Caco-2 (cell line): ENCODE data around the gene GNPAT. TPM values are rescaled to one million over a fixed set of nuclear protein-coding genes. Genes with fewer than 3 reads are reported as not detected.

Experiments
- Bru-seq: library from RNA; stranded (reverse); fragments of 400-500 nt; gene quantifications from one replicate; lab custom pipeline; 2021; lab: Mats Ljungman, UMichigan
- BruChase-seq, 2 experiments: library from RNA; stranded (reverse); fragments of 400-500 nt; gene quantifications; one replicate each; lab custom pipeline; 2021; lab: Mats Ljungman, UMichigan
- BruUV-seq: library from RNA; stranded (reverse); fragments of 400-500 nt; replicated peaks from 2 replicates; lab custom pipeline; 2021; lab: Mats Ljungman, UMichigan
- CTCF ChIA-PET: fragments of 300-600 bp; sonication (Branson Sonifier 250); formaldehyde crosslinking; loops from one replicate; lab custom pipeline; 2022; ENCODE audit warnings: antibody characterized with exemption; lab: Charles Lee
- POLR2A ChIA-PET: fragments of 300-600 bp; sonication (Branson Sonifier 250); formaldehyde crosslinking; loops from one replicate; lab custom pipeline; 2022; ENCODE audit warnings: antibody characterized with exemption; lab: Charles Lee
- DNase-seq, 2 experiments: peaks; one replicate each; pipeline versions ENCODE4 v3.0.0 to v3.0.0-alpha.2; 2020 to 2022
- H3K27me3 ChIP-seq: replicated peaks from 2 replicates; pipeline ENCODE4 v1.6.0; 2011; ENCODE audit warnings: low read length; ENCODE audit not compliant: control insufficient read depth, insufficient read depth
- H3K36me3 ChIP-seq: 2 replicates; pipeline ENCODE4 v1.5.1; 2011; ENCODE audit warnings: low read length; ENCODE audit not compliant: control insufficient read depth, insufficient read depth
- H3K4me1 ChIP-seq: fragments of 250-450 bp; sonication (Bioruptor Pico); 2 replicates; pipeline ENCODE4 v1.5.1; 2020; ENCODE audit warnings: mild to moderate bottlenecking
- H3K4me3 ChIP-seq: 2 replicates; pipeline ENCODE4 v1.5.1; 2011; ENCODE audit warnings: low read depth, mild to moderate bottlenecking, control low read depth, low read length
- H3K9me3 ChIP-seq: fragments of 250-450 bp; sonication (Bioruptor Pico); 2 replicates; pipeline ENCODE4 v1.5.1; 2020; ENCODE audit warnings: mild to moderate bottlenecking, moderate library complexity
- H3K27ac Mint-ChIP-seq: one replicate; pipeline ENCODE4 v1.8.0; 2022; ENCODE audit warnings: mixed read lengths; ENCODE audit not compliant: unreplicated experiment
- H3K27me3 Mint-ChIP-seq: one replicate; pipeline ENCODE4 v1.8.0; 2022; ENCODE audit warnings: mixed read lengths; ENCODE audit not compliant: insufficient read depth, unreplicated experiment
- H3K36me3 Mint-ChIP-seq: one replicate; pipeline ENCODE4 v1.8.0; 2022; ENCODE audit warnings: mild to moderate bottlenecking, mixed read lengths; ENCODE audit not compliant: insufficient read depth, unreplicated experiment
- H3K4me1 Mint-ChIP-seq: one replicate; pipeline ENCODE4 v1.8.0; 2022; ENCODE audit warnings: low read depth, mixed read lengths; ENCODE audit not compliant: unreplicated experiment
- H3K4me3 Mint-ChIP-seq: one replicate; pipeline ENCODE4 v1.8.0; 2022; ENCODE audit warnings: mild to moderate bottlenecking, moderate library complexity, mixed read lengths; ENCODE audit not compliant: unreplicated experiment
- H3K9me3 Mint-ChIP-seq: one replicate; pipeline ENCODE4 v1.8.0; 2022; ENCODE audit warnings: mixed read lengths; ENCODE audit not compliant: unreplicated experiment
- intact Hi-C: fragments of 100-400 bp; cut with micrococcal nuclease; formaldehyde crosslinking; loops from one replicate; pipeline ENCODE4 v1.10.0; 2022; ENCODE audit not compliant: unreplicated experiment
- long read RNA-seq: library from polyadenylated mRNA; stranded (forward); transcript quantifications from one replicate; pipeline ENCODE4 v2.0.0, GENCODE V29; 2022
- total RNA-seq: library from RNA; stranded (reverse); gene quantifications from 2 replicates; pipeline ENCODE4 v1.2.3, GENCODE V29; 2022
- TF ChIP-seq, protein P1 (sequence below), 2 experiments: fragments of 200-600 bp in 1 of 2; IDR thresholded peaks; 1 replicate in 1 of 2; 2 replicates in 1 of 2; pipeline versions ENCODE4 v1.5.1 to v1.8.0; 2011 to 2022; ENCODE audit warnings: antibody characterized with exemption in 1 of 2, control low read depth in 1 of 2, inconsistent platforms in 1 of 2, low read depth in 1 of 2, low read length in 1 of 2, mild to moderate bottlenecking in 1 of 2, moderate library complexity in 1 of 2; ENCODE audit not compliant: insufficient read depth in 1 of 2, severe bottlenecking in 1 of 2, unreplicated experiment in 1 of 2

The GNPAT gene
- total RNA-seq, result 64.4 and 72.8 TPM in 2 replicates
- percentile 95 among the genes with signal in this experiment for Bru-seq, nascent RNA
- percentile 94 among the genes with signal in this experiment for BruChase-seq, experiment 1, labeled RNA remaining after a 2-hour chase
- percentile 93 among the genes with signal in this experiment for BruChase-seq, experiment 2, labeled RNA remaining after a 6-hour chase
- long read RNA-seq, transcript GNPAT-201 (16 exons, 2,643 nt), result major isoform, 122 of 155 reads
- long read RNA-seq, partial matches to known transcripts, result 5 of 155 reads
- long read RNA-seq, other reads (novel, unspliced or antisense), result 26 of 155 reads

DNA sequence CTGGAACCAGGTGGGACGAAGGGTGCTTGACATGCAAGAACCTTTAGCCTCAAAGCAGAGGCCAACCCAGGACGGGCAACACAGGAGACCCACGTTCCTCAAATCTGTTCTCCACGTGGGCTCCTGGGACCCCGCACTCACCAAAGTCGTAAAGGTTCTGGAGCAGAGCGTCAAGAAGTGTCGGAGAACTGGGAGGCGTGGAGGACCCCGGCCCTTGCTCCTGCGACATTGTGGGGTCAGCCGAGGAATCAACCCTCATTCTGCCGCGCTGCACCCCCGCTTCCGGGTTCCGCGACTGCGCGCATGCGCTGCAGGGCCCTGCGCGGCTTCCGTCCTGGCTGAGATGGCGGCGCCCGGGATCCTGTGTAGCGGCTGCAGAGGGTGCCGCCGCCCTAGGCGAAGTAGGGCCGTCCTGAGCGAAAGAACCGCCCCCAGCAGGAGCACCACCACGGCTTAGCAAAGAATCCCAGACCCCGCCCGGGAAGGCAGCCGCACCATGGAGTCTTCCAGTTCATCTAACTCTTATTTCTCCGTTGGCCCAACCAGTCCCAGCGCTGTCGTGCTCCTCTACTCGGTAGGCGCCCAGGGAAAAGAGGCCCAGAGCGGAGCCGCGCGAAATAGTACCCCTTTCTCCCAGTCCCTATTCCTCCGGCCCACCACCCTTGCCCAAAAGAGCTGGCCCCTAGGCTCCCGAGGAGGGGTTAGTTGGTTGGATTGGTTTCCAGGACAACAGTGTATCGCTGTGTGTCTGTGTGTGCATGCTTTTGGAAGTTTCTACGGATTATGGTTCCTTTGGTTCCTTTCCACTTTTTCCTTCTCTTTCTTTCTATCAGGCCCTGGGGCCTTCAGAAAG is at the start of gene GNPAT:
GNPAT (plus strand) TSS at position 330 of the 853 bp plus-strand sequence; CDS start at position 497, 167 bp downstream.
- H3K36me3 ChIP-seq, result no peaks in the 10 kb centered on the region; the same call in 1 of the 2 replicates
- intact Hi-C loops, result no loop called here
- peak; percentile 90 to 93 for DNase-seq
- Mint-ChIP-seq H3K4me3 (peak within 1 kb of the TSS; percentile 93), H3K9me3 (no peaks in the 10 kb centered on the region), H3K27me3 (no peaks in the 10 kb centered on the region), H3K36me3 (peaks cover 66% of the 10 kb centered on the region), H3K27ac (peak within 1 kb of the TSS; percentile 94), H3K4me1 (peaks cover 48% of the 10 kb centered on the region)
- CTCF ChIA-PET, result interaction anchor here (0.7 kb wide), 1 partner anchor 22 kb away, joined by 3 read pairs; no protein-coding TSS in a partner anchor
- no peaks in the 10 kb centered on the region for H3K27me3 ChIP-seq
- H3K4me1 ChIP-seq, result peaks cover 33% of the 10 kb centered on the region
- no peaks in the 10 kb centered on the region for H3K9me3 ChIP-seq
- BruUV-seq, result TSS peak; percentile 51
- POLR2A ChIA-PET, result interaction anchor here (0.8 to 1.6 kb wide), 3 partner anchors 8 to 97 kb away, joined by 3 to 5 read pairs (median 4); partner anchors contain the start of genes EXOC8 and SPRTN
- TF ChIP-seq, protein P1, sequence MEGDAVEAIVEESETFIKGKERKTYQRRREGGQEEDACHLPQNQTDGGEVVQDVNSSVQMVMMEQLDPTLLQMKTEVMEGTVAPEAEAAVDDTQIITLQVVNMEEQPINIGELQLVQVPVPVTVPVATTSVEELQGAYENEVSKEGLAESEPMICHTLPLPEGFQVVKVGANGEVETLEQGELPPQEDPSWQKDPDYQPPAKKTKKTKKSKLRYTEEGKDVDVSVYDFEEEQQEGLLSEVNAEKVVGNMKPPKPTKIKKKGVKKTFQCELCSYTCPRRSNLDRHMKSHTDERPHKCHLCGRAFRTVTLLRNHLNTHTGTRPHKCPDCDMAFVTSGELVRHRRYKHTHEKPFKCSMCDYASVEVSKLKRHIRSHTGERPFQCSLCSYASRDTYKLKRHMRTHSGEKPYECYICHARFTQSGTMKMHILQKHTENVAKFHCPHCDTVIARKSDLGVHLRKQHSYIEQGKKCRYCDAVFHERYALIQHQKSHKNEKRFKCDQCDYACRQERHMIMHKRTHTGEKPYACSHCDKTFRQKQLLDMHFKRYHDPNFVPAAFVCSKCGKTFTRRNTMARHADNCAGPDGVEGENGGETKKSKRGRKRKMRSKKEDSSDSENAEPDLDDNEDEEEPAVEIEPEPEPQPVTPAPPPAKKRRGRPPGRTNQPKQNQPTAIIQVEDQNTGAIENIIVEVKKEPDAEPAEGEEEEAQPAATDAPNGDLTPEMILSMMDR (IDR thresholded peaks at IDR 0.05; ENCODE audit: insufficient read depth in 1 of 2, low read depth in 1 of 2, low read length in 1 of 2, severe bottlenecking in 1 of 2, unreplicated experiment in 1 of 2), result no peak
- peak within 1 kb of the TSS; percentile 76 for H3K4me3 ChIP-seq

DNA sequence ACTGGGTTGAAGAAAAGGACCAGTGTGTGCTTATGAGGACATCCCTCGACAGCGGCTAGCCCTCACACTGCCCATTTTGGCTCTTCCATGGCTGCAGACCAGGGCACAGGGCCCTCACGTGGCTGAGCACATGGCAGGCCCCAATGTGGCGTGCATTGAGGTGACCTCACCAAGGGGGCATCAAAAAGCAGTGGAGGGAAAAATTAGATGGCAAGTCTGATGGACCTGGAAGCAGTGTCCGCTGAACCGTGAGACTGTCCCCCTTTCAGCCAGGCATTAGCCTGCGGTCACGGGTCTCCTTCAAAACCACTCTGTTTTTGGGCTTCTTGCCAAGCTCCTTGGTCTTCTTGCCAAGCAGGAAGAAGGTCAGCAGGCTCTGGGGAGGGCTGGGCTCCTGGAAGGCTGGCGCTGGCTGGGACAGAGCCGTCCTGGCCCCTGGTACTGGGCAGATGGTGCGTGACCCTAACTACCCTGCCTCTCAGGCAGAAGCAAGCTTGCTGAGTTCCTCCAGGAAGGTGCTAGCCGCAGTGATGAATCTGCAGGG is 48.3 kb upstream of the GNPAT start:
- H3K4me3 Mint-ChIP-seq, result no peak overlapping the region
- H3K27ac Mint-ChIP-seq, result no peak overlapping the region
- ChIA-PET CTCF (no interaction called here), POLR2A (no interaction called here)
- peaks cover 4% of the 10 kb centered on the region for H3K36me3 Mint-ChIP-seq
- H3K9me3 Mint-ChIP-seq, result peaks cover 10% of the 10 kb centered on the region
- Histone ChIP-seq H3K36me3 (no peaks in the 10 kb centered on the region), H3K4me3 (no peak overlapping the region), H3K9me3 (peaks cover 9% of the 10 kb centered on the region), H3K4me1 (peaks cover 37% of the 10 kb centered on the region), H3K27me3 (no peaks in the 10 kb centered on the region; the same call in 1 of the 2 replicates)
- no TSS peak for BruUV-seq
- intact Hi-C loops, result no loop called here
- H3K27me3 Mint-ChIP-seq, result no peaks in the 10 kb centered on the region
- no peak for DNase-seq
- peaks cover 23% of the 10 kb centered on the region for H3K4me1 Mint-ChIP-seq
- TF ChIP-seq, protein P1 (IDR thresholded peaks at IDR 0.05; ENCODE audit: insufficient read depth in 1 of 2, low read depth in 1 of 2, low read length in 1 of 2, severe bottlenecking in 1 of 2, unreplicated experiment in 1 of 2), result no peak
